Thymus (tissue), 11 donors: ENCODE data around the gene VTCN1. TPM values are rescaled to one million over a fixed set of nuclear protein-coding genes. Genes with fewer than 3 reads are reported as not detected.

Source experiments
- DNase-seq, 9 donors: peaks; one replicate each; pipeline ENCODE4 v3.0.0-alpha.2; 2013; ENCODE audit warnings: low spot score in 9 of 9, low read depth in 6 of 9, missing footprints in 1 of 9
- H3K27ac ChIP-seq, 2 donors: one replicate each; pipeline ENCODE4 v1.5.1; 2013; ENCODE audit warnings: control low read depth in 1 of 2, low read depth in 1 of 2, low read length in 1 of 2, mild to moderate bottlenecking in 1 of 2, moderate library complexity in 1 of 2
- H3K27me3 ChIP-seq, 2 donors: one replicate each; pipeline ENCODE4 v1.5.1; 2013; ENCODE audit warnings: low read length in 1 of 2; ENCODE audit not compliant: control insufficient read depth in 2 of 2, insufficient read depth in 1 of 2
- H3K36me3 ChIP-seq, 2 donors: one replicate each; pipeline ENCODE4 v1.5.1; 2013; ENCODE audit warnings: low read length in 1 of 2, mild to moderate bottlenecking in 1 of 2, moderate library complexity in 1 of 2; ENCODE audit not compliant: control insufficient read depth in 2 of 2, insufficient read depth in 2 of 2
- H3K4me1 ChIP-seq, 2 donors: one replicate each; pipeline ENCODE4 v1.5.1; 2013; ENCODE audit warnings: low read length in 2 of 2; ENCODE audit not compliant: control insufficient read depth in 2 of 2, insufficient read depth in 2 of 2
- H3K4me3 ChIP-seq, 2 donors: one replicate each; pipeline ENCODE4 v1.5.1; 2013; ENCODE audit warnings: low read length in 2 of 2, control low read depth in 1 of 2, mild to moderate bottlenecking in 1 of 2
- H3K9me3 ChIP-seq, 2 donors: one replicate each; pipeline ENCODE4 v1.5.1; 2013; ENCODE audit warnings: low read length in 1 of 2, mild to moderate bottlenecking in 1 of 2; ENCODE audit not compliant: control insufficient read depth in 2 of 2, insufficient read depth in 1 of 2
- WGBS: extraction: QIAGEN DNeasy Blood & Tissue Kit; methylation state at CpG from one replicate; pipeline ENCODE4 v1.1.7; 2013; 5-methylcytosine and 5-hydroxymethylcytosine counted together
- polyA plus RNA-seq: library from polyadenylated mRNA; stranded (reverse); fragments of 200-250 nt; gene quantifications from one replicate; pipeline ENCODE4 v1.2.3, GENCODE V29; 2013
- total RNA-seq: library from RNA; stranded (reverse); fragments of 120-200 nt; gene quantifications from one replicate; pipeline ENCODE4 v1.2.4, GENCODE V29; 2013
- donor health status: healthy.

The VTCN1 gene
- total and polyA plus RNA-seq, 2 donors: 0.07 to 0.09 TPM

GRCh38 chr1:117239467-117239866, 28.7 kb upstream of the VTCN1 start:
- Histone ChIP-seq H3K9me3 (no peaks in the 10 kb centered on the region), H3K36me3 (no peaks in the 10 kb centered on the region), H3K27me3 (no peaks in the 10 kb centered on the region), H3K27ac (no peak overlapping the region), H3K4me3 (no peak overlapping the region), H3K4me1 (no peaks in the 10 kb centered on the region)
- no peak for DNase-seq

GRCh38 chr1:117237726-117238381, 27.1 kb upstream of the VTCN1 start:
- no peaks in the 10 kb centered on the region for H3K36me3 ChIP-seq
- no peaks in the 10 kb centered on the region for H3K27me3 ChIP-seq
- WGBS: 80% methylated on average over 1 of the region's 1 CpG
- H3K4me3 ChIP-seq: no peak overlapping the region
- no peaks in the 10 kb centered on the region for H3K9me3 ChIP-seq
- H3K4me1 ChIP-seq: no peaks in the 10 kb centered on the region
- DNase-seq: no peak
- H3K27ac ChIP-seq: no peak overlapping the region

GRCh38 chr1:117235863-117236465, 25.2 kb upstream of the VTCN1 start:
- no peak for DNase-seq
- Histone ChIP-seq H3K9me3 (no peaks in the 10 kb centered on the region), H3K27me3 (no peaks in the 10 kb centered on the region), H3K4me3 (no peak overlapping the region), H3K27ac (no peak overlapping the region), H3K36me3 (no peaks in the 10 kb centered on the region), H3K4me1 (no peaks in the 10 kb centered on the region)
- WGBS: 83% methylated on average over 2 of the region's 2 CpGs

- WGBS: 86% methylated on average over 2 of the region's 2 CpGs
- H3K27ac ChIP-seq: no peak overlapping the region
- no peaks in the 10 kb centered on the region for H3K36me3 ChIP-seq
- no peak overlapping the region for H3K4me3 ChIP-seq
- no peak for DNase-seq
- no peaks in the 10 kb centered on the region for H3K27me3 ChIP-seq
- no peaks in the 10 kb centered on the region for H3K4me1 ChIP-seq
- no peaks in the 10 kb centered on the region for H3K9me3 ChIP-seq
Measured at GRCh38 chr1:117232531-117232930, 21.8 kb upstream of the VTCN1 start.

- DNase-seq: no peak
- 78% methylated on average over 4 of the region's 4 CpGs for WGBS
Measured at GRCh38 chr1:117231748-117232373, 21.1 kb upstream of the VTCN1 start.

GRCh38 chr1:117231312-117231711, 20.6 kb upstream of the VTCN1 start:
- H3K9me3 ChIP-seq: no peaks in the 10 kb centered on the region
- H3K4me3 ChIP-seq: no peak overlapping the region
- 49% methylated on average over 2 of the region's 2 CpGs for WGBS
- H3K4me1 ChIP-seq: no peaks in the 10 kb centered on the region
- no peaks in the 10 kb centered on the region for H3K36me3 ChIP-seq
- no peaks in the 10 kb centered on the region for H3K27me3 ChIP-seq
- no peak for DNase-seq
- no peak overlapping the region for H3K27ac ChIP-seq

More at GRCh38 chr1:117231748-117232373, 21.1 kb upstream of the VTCN1 start:
- H3K9me3 ChIP-seq: no peaks in the 10 kb centered on the region
- no peaks in the 10 kb centered on the region for H3K4me1 ChIP-seq
- H3K36me3 ChIP-seq: no peaks in the 10 kb centered on the region
- no peak overlapping the region for H3K4me3 ChIP-seq
- no peaks in the 10 kb centered on the region for H3K27me3 ChIP-seq
- no peak overlapping the region for H3K27ac ChIP-seq

DNA sequence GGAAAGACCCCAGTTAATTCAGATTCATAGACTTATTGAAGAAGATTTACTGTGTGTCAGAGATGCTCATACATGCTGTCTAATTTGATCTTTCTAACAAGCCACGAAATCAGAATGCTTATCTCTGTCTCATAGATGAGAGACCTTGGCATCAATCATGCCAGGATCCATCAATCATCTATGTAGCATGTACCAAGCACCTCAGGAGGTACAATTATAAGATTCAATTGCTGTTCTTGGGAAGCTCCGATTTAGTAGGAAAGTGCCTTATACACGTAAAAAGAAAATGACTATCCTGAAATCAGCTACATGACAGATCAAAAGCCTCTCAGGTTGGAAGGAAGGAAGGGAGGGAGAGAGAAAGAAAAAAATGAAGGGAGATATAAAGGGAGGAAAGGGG, 18.5 kb upstream of the VTCN1 start:
- H3K4me1 ChIP-seq: no peaks in the 10 kb centered on the region
- no peak overlapping the region for H3K27ac ChIP-seq
- 93% methylated on average over 3 of the region's 3 CpGs for WGBS
- H3K4me3 ChIP-seq: no peak overlapping the region
- H3K9me3 ChIP-seq: no peaks in the 10 kb centered on the region
- H3K36me3 ChIP-seq: no peaks in the 10 kb centered on the region
- H3K27me3 ChIP-seq: no peaks in the 10 kb centered on the region
- DNase-seq: no peak

- Histone ChIP-seq H3K9me3 (no peaks in the 10 kb centered on the region), H3K4me1 (no peaks in the 10 kb centered on the region), H3K27ac (no peak overlapping the region), H3K4me3 (no peak overlapping the region), H3K27me3 (no peaks in the 10 kb centered on the region), H3K36me3 (no peaks in the 10 kb centered on the region)
- 93% methylated on average over 4 of the region's 4 CpGs for WGBS
- no peak for DNase-seq
Measured at GRCh38 chr1:117225931-117226330, 15.2 kb upstream of the VTCN1 start.

DNA sequence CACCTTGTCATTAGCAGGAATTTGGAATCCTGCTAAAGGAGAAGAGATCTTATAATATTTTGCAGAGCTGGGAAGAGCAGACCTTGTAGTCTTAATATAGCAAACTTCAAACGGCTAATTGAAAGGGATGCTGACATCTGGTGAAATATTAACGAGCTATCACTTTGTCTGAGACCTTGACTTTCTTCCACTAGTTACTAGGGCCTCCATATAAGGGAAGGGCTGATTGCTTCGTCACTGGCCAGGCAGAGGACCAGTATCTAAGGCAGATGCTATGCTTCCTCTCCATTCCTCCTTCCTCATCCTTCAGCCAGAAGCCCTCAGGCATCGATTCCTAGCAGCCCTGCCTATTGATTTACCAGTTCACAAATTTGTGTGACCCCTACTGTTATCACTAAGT, 6.0 kb upstream of the VTCN1 start:
- H3K27me3 ChIP-seq: no peaks in the 10 kb centered on the region
- no peaks in the 10 kb centered on the region for H3K36me3 ChIP-seq
- WGBS: 89% methylated on average over 4 of the region's 4 CpGs
- no peak for DNase-seq
- no peak overlapping the region for H3K27ac ChIP-seq
- H3K4me1 ChIP-seq: no peaks in the 10 kb centered on the region
- peaks cover 0 to 3% of the 10 kb centered on the region in 2 donors for H3K9me3 ChIP-seq
- no peak overlapping the region for H3K4me3 ChIP-seq
